Measurements from ENCODE around the gene FBXO5. TPM values are rescaled to one million over a fixed set of nuclear protein-coding genes. Genes with fewer than 3 reads are reported as not detected.

FBXO5 gene
- total RNA-seq, 1 experiment from 2014 or later: 47.4 TPM

DNA sequence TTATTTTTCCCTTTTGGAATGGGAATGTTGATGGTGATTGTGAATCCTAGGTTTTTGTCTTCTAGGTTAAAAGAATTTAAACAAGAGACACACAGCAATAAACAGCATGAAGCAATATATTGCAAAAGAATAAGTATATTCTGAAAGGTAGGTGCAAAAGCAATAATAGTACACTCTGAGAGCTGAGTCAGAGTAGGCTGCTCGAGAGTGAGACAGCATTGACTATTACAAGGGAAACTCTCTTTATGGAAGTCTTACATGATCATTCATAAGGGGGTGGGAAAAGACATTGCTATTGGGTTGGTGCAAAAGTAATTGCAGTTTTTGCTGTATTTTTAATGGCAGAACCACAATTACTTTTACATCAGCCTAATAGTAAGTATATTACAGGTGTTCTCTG is 25.0 kb downstream of the FBXO5 start (continued):
- TF ChIP-seq, protein P1, sequence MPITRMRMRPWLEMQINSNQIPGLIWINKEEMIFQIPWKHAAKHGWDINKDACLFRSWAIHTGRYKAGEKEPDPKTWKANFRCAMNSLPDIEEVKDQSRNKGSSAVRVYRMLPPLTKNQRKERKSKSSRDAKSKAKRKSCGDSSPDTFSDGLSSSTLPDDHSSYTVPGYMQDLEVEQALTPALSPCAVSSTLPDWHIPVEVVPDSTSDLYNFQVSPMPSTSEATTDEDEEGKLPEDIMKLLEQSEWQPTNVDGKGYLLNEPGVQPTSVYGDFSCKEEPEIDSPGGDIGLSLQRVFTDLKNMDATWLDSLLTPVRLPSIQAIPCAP (CRISPR knock-in tag; IDR thresholded peaks at IDR 0.05): no peak
- TF ChIP-seq, protein P2, sequence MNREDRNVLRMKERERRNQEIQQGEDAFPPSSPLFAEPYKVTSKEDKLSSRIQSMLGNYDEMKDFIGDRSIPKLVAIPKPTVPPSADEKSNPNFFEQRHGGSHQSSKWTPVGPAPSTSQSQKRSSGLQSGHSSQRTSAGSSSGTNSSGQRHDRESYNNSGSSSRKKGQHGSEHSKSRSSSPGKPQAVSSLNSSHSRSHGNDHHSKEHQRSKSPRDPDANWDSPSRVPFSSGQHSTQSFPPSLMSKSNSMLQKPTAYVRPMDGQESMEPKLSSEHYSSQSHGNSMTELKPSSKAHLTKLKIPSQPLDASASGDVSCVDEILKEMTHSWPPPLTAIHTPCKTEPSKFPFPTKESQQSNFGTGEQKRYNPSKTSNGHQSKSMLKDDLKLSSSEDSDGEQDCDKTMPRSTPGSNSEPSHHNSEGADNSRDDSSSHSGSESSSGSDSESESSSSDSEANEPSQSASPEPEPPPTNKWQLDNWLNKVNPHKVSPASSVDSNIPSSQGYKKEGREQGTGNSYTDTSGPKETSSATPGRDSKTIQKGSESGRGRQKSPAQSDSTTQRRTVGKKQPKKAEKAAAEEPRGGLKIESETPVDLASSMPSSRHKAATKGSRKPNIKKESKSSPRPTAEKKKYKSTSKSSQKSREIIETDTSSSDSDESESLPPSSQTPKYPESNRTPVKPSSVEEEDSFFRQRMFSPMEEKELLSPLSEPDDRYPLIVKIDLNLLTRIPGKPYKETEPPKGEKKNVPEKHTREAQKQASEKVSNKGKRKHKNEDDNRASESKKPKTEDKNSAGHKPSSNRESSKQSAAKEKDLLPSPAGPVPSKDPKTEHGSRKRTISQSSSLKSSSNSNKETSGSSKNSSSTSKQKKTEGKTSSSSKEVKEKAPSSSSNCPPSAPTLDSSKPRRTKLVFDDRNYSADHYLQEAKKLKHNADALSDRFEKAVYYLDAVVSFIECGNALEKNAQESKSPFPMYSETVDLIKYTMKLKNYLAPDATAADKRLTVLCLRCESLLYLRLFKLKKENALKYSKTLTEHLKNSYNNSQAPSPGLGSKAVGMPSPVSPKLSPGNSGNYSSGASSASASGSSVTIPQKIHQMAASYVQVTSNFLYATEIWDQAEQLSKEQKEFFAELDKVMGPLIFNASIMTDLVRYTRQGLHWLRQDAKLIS (CRISPR knock-in tag; IDR thresholded peaks at IDR 0.05; ENCODE audit: borderline replicate concordance): no peak

DNA sequence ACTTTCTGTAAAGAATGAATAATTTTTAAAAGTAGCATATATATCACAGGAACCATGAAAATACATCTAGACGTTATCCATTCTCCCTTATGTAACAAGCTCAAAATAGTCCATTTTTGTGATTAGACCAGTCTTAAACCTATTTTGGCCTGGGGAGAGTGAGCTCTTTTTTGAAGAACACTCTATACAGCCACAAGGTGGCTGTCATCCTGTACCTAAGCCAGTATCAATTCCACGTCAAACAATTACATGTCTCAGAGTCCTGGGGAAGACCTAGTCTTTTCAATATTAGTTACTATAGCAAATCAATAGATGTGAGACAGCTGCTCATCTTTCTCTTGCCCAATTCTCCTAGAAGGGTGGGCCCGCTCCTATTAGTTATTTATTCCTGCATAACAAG is 28.4 kb downstream of the FBXO5 start:
- peaks cover 3% of the 10 kb centered on the region; the same call in 1 of the 2 replicates for H3K27me3 Mint-ChIP-seq (ENCODE audit: low read depth)

DNA sequence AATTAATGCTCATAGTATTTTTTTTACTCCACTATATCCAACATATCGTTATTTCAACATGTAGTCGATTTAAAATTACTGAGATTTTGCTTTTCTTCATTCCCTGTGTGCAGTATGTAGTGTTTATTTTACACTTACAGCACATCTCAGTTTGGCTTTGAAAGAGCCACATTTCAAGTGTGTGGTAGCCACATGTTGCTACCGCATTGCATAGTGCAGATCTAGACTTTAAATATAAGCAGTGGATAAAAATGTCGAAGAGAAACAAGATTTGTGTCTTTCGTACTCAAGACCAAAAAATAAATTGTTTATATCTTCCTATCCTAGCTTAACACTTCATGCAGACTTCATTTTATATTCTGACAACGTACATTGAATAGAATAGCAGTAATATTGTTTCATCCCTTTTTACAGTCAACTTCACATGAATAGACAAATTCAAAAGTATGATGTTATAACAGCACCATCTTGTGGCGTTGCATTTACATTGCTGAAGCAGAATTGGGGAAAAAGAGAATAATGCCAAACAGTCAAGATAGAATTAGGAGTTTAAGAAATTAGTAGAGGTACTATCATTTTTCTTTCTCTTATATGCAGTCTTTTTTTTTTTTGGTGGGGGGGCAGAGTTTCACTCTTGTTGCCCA is 29.9 kb downstream of the FBXO5 start:
- no peak for DNase-seq (ENCODE audit: low spot score)
- Mint-ChIP-seq H3K27me3 (ENCODE audit: low read depth) (peaks cover 3% of the 10 kb centered on the region; the same call in 1 of the 2 replicates), H3K36me3 (no peaks in the 10 kb centered on the region), H3K4me3 (no peak overlapping the region), H3K27ac (no peak overlapping the region), H3K9me3 (no peaks in the 10 kb centered on the region), H3K4me1 (peaks cover 19% of the 10 kb centered on the region)
- CTCF ChIA-PET: interaction anchor here (1.4 to 1.5 kb wide), 2 partner anchors 84 to 225 kb away, joined by 5 to 7 read pairs; no protein-coding TSS in a partner anchor
- ATAC-seq: no peak
- POLR2A ChIA-PET: no interaction called here
- TF ChIP-seq MYBL2 (CRISPR knock-in tag; IDR thresholded peaks at IDR 0.05): no peak
- no peak for TF ChIP-seq SP1 (CRISPR knock-in tag; conservative IDR thresholded peaks at IDR 0.05)
- no peak for TF ChIP-seq NFE2L1 (CRISPR knock-in tag; IDR thresholded peaks at IDR 0.05)
- TF ChIP-seq JUN (CRISPR knock-in tag; IDR thresholded peaks at IDR 0.05): no peak
- TF ChIP-seq, protein P3, sequence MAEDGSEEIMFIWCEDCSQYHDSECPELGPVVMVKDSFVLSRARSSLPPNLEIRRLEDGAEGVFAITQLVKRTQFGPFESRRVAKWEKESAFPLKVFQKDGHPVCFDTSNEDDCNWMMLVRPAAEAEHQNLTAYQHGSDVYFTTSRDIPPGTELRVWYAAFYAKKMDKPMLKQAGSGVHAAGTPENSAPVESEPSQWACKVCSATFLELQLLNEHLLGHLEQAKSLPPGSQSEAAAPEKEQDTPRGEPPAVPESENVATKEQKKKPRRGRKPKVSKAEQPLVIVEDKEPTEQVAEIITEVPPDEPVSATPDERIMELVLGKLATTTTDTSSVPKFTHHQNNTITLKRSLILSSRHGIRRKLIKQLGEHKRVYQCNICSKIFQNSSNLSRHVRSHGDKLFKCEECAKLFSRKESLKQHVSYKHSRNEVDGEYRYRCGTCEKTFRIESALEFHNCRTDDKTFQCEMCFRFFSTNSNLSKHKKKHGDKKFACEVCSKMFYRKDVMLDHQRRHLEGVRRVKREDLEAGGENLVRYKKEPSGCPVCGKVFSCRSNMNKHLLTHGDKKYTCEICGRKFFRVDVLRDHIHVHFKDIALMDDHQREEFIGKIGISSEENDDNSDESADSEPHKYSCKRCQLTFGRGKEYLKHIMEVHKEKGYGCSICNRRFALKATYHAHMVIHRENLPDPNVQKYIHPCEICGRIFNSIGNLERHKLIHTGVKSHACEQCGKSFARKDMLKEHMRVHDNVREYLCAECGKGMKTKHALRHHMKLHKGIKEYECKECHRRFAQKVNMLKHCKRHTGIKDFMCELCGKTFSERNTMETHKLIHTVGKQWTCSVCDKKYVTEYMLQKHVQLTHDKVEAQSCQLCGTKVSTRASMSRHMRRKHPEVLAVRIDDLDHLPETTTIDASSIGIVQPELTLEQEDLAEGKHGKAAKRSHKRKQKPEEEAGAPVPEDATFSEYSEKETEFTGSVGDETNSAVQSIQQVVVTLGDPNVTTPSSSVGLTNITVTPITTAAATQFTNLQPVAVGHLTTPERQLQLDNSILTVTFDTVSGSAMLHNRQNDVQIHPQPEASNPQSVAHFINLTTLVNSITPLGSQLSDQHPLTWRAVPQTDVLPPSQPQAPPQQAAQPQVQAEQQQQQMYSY (CRISPR knock-in tag; IDR thresholded peaks at IDR 0.05): no peak
- TF ChIP-seq KAT7 (CRISPR knock-in tag; IDR thresholded peaks at IDR 0.05; ENCODE audit: borderline replicate concordance): no peak
- no peak for TF ChIP-seq JAZF1 (CRISPR knock-in tag; IDR thresholded peaks at IDR 0.05)
- no peak for TF ChIP-seq ZNF671 (CRISPR knock-in tag; IDR thresholded peaks at IDR 0.05)
- no peak for TF ChIP-seq EMX1 (CRISPR knock-in tag; IDR thresholded peaks at IDR 0.05)
- no peak for TF ChIP-seq ELF4 (CRISPR knock-in tag; IDR thresholded peaks at IDR 0.05; ENCODE audit: low read depth)
- TF ChIP-seq, protein P4, sequence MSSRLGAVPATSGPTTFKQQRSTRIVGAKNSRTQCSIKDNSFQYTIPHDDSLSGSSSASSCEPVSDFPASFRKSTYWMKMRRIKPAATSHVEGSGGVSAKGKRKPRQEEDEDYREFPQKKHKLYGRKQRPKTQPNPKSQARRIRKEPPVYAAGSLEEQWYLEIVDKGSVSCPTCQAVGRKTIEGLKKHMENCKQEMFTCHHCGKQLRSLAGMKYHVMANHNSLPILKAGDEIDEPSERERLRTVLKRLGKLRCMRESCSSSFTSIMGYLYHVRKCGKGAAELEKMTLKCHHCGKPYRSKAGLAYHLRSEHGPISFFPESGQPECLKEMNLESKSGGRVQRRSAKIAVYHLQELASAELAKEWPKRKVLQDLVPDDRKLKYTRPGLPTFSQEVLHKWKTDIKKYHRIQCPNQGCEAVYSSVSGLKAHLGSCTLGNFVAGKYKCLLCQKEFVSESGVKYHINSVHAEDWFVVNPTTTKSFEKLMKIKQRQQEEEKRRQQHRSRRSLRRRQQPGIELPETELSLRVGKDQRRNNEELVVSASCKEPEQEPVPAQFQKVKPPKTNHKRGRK (CRISPR knock-in tag; IDR thresholded peaks at IDR 0.05; ENCODE audit: borderline replicate concordance): no peak

More for the DNA sequence above, 28.4 kb downstream of the FBXO5 start:
- no peak overlapping the region for H3K4me3 Mint-ChIP-seq
- no peaks in the 10 kb centered on the region for H3K36me3 Mint-ChIP-seq
- ATAC-seq: 0 out of 2 replicates have a peak, but pooled peaks have one; percentile 39
- H3K9me3 Mint-ChIP-seq: no peaks in the 10 kb centered on the region
- TF ChIP-seq ZNF423 (CRISPR knock-in tag; IDR thresholded peaks at IDR 0.05) (no peak), NFE2L1 (CRISPR knock-in tag; IDR thresholded peaks at IDR 0.05) (no peak)
- TF ChIP-seq, protein P5, sequence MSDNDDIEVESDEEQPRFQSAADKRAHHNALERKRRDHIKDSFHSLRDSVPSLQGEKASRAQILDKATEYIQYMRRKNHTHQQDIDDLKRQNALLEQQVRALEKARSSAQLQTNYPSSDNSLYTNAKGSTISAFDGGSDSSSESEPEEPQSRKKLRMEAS (CRISPR knock-in tag; IDR thresholded peaks at IDR 0.05): no peak
- TF ChIP-seq, protein P6, sequence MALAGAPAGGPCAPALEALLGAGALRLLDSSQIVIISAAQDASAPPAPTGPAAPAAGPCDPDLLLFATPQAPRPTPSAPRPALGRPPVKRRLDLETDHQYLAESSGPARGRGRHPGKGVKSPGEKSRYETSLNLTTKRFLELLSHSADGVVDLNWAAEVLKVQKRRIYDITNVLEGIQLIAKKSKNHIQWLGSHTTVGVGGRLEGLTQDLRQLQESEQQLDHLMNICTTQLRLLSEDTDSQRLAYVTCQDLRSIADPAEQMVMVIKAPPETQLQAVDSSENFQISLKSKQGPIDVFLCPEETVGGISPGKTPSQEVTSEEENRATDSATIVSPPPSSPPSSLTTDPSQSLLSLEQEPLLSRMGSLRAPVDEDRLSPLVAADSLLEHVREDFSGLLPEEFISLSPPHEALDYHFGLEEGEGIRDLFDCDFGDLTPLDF (CRISPR knock-in tag; IDR thresholded peaks at IDR 0.05): no peak
- TF ChIP-seq, protein P7, sequence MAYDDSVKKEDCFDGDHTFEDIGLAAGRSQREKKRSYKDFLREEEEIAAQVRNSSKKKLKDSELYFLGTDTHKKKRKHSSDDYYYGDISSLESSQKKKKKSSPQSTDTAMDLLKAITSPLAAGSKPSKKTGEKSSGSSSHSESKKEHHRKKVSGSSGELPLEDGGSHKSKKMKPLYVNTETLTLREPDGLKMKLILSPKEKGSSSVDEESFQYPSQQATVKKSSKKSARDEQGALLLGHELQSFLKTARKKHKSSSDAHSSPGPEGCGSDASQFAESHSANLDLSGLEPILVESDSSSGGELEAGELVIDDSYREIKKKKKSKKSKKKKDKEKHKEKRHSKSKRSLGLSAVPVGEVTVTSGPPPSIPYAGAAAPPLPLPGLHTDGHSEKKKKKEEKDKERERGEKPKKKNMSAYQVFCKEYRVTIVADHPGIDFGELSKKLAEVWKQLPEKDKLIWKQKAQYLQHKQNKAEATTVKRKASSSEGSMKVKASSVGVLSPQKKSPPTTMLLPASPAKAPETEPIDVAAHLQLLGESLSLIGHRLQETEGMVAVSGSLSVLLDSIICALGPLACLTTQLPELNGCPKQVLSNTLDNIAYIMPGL (CRISPR knock-in tag; IDR thresholded peaks at IDR 0.05): no peak
- TF ChIP-seq, protein P8, sequence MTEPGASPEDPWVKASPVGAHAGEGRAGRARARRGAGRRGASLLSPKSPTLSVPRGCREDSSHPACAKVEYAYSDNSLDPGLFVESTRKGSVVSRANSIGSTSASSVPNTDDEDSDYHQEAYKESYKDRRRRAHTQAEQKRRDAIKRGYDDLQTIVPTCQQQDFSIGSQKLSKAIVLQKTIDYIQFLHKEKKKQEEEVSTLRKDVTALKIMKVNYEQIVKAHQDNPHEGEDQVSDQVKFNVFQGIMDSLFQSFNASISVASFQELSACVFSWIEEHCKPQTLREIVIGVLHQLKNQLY (CRISPR knock-in tag; IDR thresholded peaks at IDR 0.05): no peak
- ChIA-PET POLR2A (no interaction called here), CTCF (interaction anchor here (0.6 to 1.8 kb wide), 13 partner anchors 9 to 312 kb away, joined by 3 to 7 read pairs (median 3); partner anchors contain the start of gene FBXO5)
- H3K27ac Mint-ChIP-seq: no peak overlapping the region
- no peak for DNase-seq (ENCODE audit: low spot score)
- H3K4me1 Mint-ChIP-seq: peaks cover 16% of the 10 kb centered on the region

Data from WTC11 (cell line).